WTC11 (cell line): ENCODE data around the gene PDE4A. TPM values are rescaled to one million over a fixed set of nuclear protein-coding genes. Genes with fewer than 3 reads are reported as not detected.
A peak's percentile ranks its signal among the peaks of the same experiment; 100 is the strongest.

Experiments
- ATAC-seq: fragments of 200-7000 bp; cut with Tn5 transposase; 2 replicates; pipeline ENCODE4 v1.10.0; 2021; ENCODE audit warnings: mild to moderate bottlenecking, moderate library complexity
- CTCF ChIA-PET: fragments of 300-600 bp; sonication (Branson Sonifier 250); formaldehyde crosslinking; loops from one replicate; lab custom pipeline; 2021; ENCODE audit warnings: antibody characterized with exemption; lab: Charles Lee
- POLR2A ChIA-PET: fragments of 350-600 bp; sonication (Branson Sonifier 250); formaldehyde crosslinking; loops from one replicate; lab custom pipeline; 2021; ENCODE audit warnings: antibody characterized with exemption; lab: Charles Lee
- DNase-seq: peaks from one replicate; pipeline ENCODE4 v3.0.0; 2021; ENCODE audit warnings: low spot score
- H3K27ac Mint-ChIP-seq: 2 replicates; pipeline ENCODE4 v1.8.0; 2021; ENCODE audit warnings: mixed read lengths
- H3K27me3 Mint-ChIP-seq: 2 replicates; pipeline ENCODE4 v1.8.0; 2021; ENCODE audit warnings: low read depth, mild to moderate bottlenecking, moderate library complexity, mixed read lengths
- H3K36me3 Mint-ChIP-seq: 2 replicates; pipeline ENCODE4 v1.8.0; 2021; ENCODE audit warnings: mixed read lengths
- H3K4me1 Mint-ChIP-seq: 2 replicates; pipeline ENCODE4 v1.8.0; 2022; ENCODE audit warnings: mixed read lengths
- H3K4me3 Mint-ChIP-seq: 2 replicates; pipeline ENCODE4 v1.8.0; 2021; ENCODE audit warnings: mild to moderate bottlenecking, moderate library complexity, mixed read lengths
- H3K9me3 Mint-ChIP-seq: 2 replicates; pipeline ENCODE4 v1.8.0; 2021; ENCODE audit warnings: mixed read lengths
- CREM ChIP-seq: sonication (generic); formaldehyde crosslinking; IDR thresholded peaks from 2 replicates; pipeline ENCODE4 v1.8.1; 2022; ENCODE audit warnings: mild to moderate bottlenecking, missing genetic modification reagents, moderate library complexity
- CTCF ChIP-seq: fragments of 200-600 bp; IDR thresholded peaks from 2 replicates; pipeline ENCODE4 v1.8.0; 2022; ENCODE audit warnings: antibody characterized with exemption
- GABPB1 ChIP-seq: sonication (generic); formaldehyde crosslinking; IDR thresholded peaks from 2 replicates; pipeline ENCODE4 v1.8.1; 2023; ENCODE audit warnings: mild to moderate bottlenecking, missing genetic modification reagents
- GRHL2 ChIP-seq: fragments of 250-450 bp; sonication (Bioruptor Pico); IDR thresholded peaks from 2 replicates; pipeline ENCODE4 v1.8.0; 2022; ENCODE audit warnings: mild to moderate bottlenecking, moderate library complexity; ENCODE audit not compliant: insufficient replicate concordance, severe bottlenecking
- GTF2I ChIP-seq: fragments of 250-450 bp; sonication (Bioruptor Pico); conservative IDR thresholded peaks from 2 replicates; pipeline ENCODE4 v1.4.0; 2021; ENCODE audit warnings: mild to moderate bottlenecking
- MAX ChIP-seq: sonication (generic); formaldehyde crosslinking; IDR thresholded peaks from 2 replicates; pipeline ENCODE4 v1.8.0; 2022; ENCODE audit warnings: mild to moderate bottlenecking, missing genetic modification reagents
- USF1 ChIP-seq: sonication (generic); formaldehyde crosslinking; IDR thresholded peaks from 2 replicates; pipeline ENCODE4 v1.8.0; 2022; ENCODE audit warnings: mild to moderate bottlenecking, missing genetic modification reagents
- ZNF138 ChIP-seq: sonication (generic); formaldehyde crosslinking; conservative IDR thresholded peaks from 2 replicates; pipeline ENCODE4 v1.8.1; 2022; ENCODE audit warnings: mild to moderate bottlenecking, moderate library complexity, missing genetic modification reagents
- ZNF281 ChIP-seq: sonication (generic); formaldehyde crosslinking; IDR thresholded peaks from 2 replicates; pipeline ENCODE4 v1.8.0; 2023; ENCODE audit warnings: mild to moderate bottlenecking, missing genetic modification reagents
- ZNF425 ChIP-seq: fragments of 250-450 bp; sonication (Bioruptor Pico); conservative IDR thresholded peaks from 2 replicates; pipeline ENCODE4 v1.9.0; 2021; ENCODE audit warnings: mild to moderate bottlenecking
- ZNF532 ChIP-seq: fragments of 250-450 bp; sonication (Bioruptor Pico); IDR thresholded peaks from 2 replicates; pipeline ENCODE4 v1.9.0; 2021; ENCODE audit warnings: mild to moderate bottlenecking, borderline replicate concordance
- total RNA-seq: library from RNA; stranded (reverse); gene quantifications from 3 replicates; pipeline ENCODE4 v1.2.3, GENCODE V29; 2021
- TF ChIP-seq, protein P1 (sequence below): fragments of 250-450 bp; sonication (Bioruptor Pico); IDR thresholded peaks from 2 replicates; pipeline ENCODE4 v1.9.0; 2021; ENCODE audit warnings: moderate library complexity, mild to moderate bottlenecking, inconsistent platforms, borderline replicate concordance
- TF ChIP-seq, protein P2 (sequence below): sonication (generic); formaldehyde crosslinking; IDR thresholded peaks from 2 replicates; pipeline ENCODE4 v1.8.0; 2023; ENCODE audit warnings: missing genetic modification reagents, mild to moderate bottlenecking, borderline replicate concordance

The PDE4A gene
- total RNA-seq, 1 experiment from 2014 or later = 5.9 TPM

GRCh38 chr19:10503002-10503789 is 82.9 kb downstream of the PDE4A start, which contains the start of gene KEAP1 (continued):
- TF ChIP-seq USF1 (peak; percentile 37; the same call in 1 of the 2 replicates), CREM (peak; percentile 63; the same call in 1 of the 2 replicates), ZNF281 (CRISPR knock-in tag) (no peak), ZNF425 (CRISPR knock-in tag) (no peak), ZNF532 (no peak)
- TF ChIP-seq, protein P1, sequence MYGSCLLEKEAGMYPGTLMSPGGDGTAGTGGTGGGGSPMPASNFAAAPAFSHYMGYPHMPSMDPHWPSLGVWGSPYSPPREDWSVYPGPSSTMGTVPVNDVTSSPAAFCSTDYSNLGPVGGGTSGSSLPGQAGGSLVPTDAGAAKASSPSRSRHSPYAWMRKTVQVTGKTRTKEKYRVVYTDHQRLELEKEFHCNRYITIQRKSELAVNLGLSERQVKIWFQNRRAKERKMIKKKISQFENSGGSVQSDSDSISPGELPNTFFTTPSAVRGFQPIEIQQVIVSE (CRISPR knock-in tag) = no peak

DNA sequence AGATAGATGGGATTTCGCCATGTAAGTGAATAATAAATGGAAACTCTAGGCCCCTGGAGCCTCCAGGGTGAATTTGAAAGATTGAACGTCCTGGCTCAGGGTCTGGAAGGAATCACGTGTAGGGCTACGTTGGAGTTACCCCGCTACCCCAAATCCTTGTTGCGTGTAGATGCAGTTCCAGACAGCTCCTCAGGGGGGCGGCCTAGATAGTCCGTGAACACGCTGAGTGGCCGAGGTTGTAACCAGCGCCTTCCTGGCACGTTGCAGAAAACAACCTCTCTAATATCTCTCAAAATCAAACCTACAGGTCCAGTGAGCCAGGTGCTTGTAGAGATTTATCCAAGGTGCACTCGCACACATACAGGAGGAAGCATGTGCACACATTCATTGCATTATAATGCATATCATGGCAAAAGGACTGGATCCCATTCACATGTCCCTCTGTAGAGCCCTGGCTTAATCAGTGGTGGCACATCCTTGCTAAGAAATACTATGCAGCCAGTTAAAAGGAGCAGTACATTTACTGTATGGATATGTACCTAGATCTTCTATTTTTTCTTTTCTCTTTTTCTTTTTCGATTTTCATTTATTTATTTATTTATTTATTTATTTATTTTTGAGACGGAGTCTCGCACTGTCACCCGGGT is 85.4 kb downstream of the PDE4A start:
- ATAC-seq = peak; percentile 53
- peak overlapping the region; percentile 46; the same call in 1 of the 2 replicates for H3K27ac Mint-ChIP-seq
- TF ChIP-seq, protein P2, sequence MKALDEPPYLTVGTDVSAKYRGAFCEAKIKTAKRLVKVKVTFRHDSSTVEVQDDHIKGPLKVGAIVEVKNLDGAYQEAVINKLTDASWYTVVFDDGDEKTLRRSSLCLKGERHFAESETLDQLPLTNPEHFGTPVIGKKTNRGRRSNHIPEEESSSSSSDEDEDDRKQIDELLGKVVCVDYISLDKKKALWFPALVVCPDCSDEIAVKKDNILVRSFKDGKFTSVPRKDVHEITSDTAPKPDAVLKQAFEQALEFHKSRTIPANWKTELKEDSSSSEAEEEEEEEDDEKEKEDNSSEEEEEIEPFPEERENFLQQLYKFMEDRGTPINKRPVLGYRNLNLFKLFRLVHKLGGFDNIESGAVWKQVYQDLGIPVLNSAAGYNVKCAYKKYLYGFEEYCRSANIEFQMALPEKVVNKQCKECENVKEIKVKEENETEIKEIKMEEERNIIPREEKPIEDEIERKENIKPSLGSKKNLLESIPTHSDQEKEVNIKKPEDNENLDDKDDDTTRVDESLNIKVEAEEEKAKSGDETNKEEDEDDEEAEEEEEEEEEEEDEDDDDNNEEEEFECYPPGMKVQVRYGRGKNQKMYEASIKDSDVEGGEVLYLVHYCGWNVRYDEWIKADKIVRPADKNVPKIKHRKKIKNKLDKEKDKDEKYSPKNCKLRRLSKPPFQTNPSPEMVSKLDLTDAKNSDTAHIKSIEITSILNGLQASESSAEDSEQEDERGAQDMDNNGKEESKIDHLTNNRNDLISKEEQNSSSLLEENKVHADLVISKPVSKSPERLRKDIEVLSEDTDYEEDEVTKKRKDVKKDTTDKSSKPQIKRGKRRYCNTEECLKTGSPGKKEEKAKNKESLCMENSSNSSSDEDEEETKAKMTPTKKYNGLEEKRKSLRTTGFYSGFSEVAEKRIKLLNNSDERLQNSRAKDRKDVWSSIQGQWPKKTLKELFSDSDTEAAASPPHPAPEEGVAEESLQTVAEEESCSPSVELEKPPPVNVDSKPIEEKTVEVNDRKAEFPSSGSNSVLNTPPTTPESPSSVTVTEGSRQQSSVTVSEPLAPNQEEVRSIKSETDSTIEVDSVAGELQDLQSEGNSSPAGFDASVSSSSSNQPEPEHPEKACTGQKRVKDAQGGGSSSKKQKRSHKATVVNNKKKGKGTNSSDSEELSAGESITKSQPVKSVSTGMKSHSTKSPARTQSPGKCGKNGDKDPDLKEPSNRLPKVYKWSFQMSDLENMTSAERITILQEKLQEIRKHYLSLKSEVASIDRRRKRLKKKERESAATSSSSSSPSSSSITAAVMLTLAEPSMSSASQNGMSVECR = 0 out of 2 replicates have a peak, but pooled peaks have one; percentile 31
- TF ChIP-seq MAX (peak; percentile 47; the same call in 1 of the 2 replicates), GTF2I (CRISPR knock-in tag) (0 out of 2 replicates have a peak, but pooled peaks have one; percentile 50), ZNF138 (CRISPR knock-in tag) (no peak), CTCF (peak; percentile 90), GRHL2 (CRISPR knock-in tag) (no peak), GABPB1 (CRISPR knock-in tag) (no peak)

More for the DNA sequence above, 85.4 kb downstream of the PDE4A start:
- Mint-ChIP-seq H3K9me3 (0 out of 2 replicates have a peak, but pooled peaks cover 3% of the 10 kb centered on the region), H3K4me3 (0 out of 2 replicates have a peak overlapping the region, but pooled peaks have one; percentile 2), H3K36me3 (no peaks in the 10 kb centered on the region), H3K4me1 (peaks cover 13% of the 10 kb centered on the region), H3K27me3 (0 out of 2 replicates have a peak, but pooled peaks cover 4% of the 10 kb centered on the region)
- ChIA-PET CTCF (interaction anchor here (0.5 to 4.1 kb wide), 23 partner anchors 9 to 376 kb away, joined by 3 to 23 read pairs (median 4); partner anchors contain the start of genes CDKN2D, DNM2, KRI1 and S1PR5), POLR2A (interaction anchor here (0.7 kb wide), 1 partner anchor 584 kb away, joined by 6 read pairs; no protein-coding TSS in a partner anchor)
- DNase-seq = peak; percentile 90
